Suprapubic skin (tissue), 4 donors: ENCODE data around the gene CNTN4. TPM values are rescaled to one million over a fixed set of nuclear protein-coding genes. Genes with fewer than 3 reads are reported as not detected.

Source experiments
- DNase-seq, 2 donors: peaks; one replicate each; pipeline ENCODE4 v3.0.0-alpha.2; 2019; ENCODE audit warnings: low spot score in 2 of 2
- H3K27ac ChIP-seq: fragments of 200-600 bp; sonication (generic); one replicate; pipeline ENCODE4 v1.5.1; 2019
- H3K27me3 ChIP-seq: fragments of 200-600 bp; sonication (generic); one replicate; pipeline ENCODE4 v1.5.1; 2019
- H3K36me3 ChIP-seq: fragments of 200-600 bp; sonication (generic); one replicate; pipeline ENCODE4 v1.5.1; 2019
- H3K4me1 ChIP-seq: fragments of 200-600 bp; sonication (generic); one replicate; pipeline ENCODE4 v1.5.1; 2019
- H3K4me3 ChIP-seq: fragments of 200-600 bp; sonication (generic); one replicate; pipeline ENCODE4 v1.5.1; 2019; ENCODE audit warnings: mild to moderate bottlenecking
- H3K9me3 ChIP-seq: fragments of 200-600 bp; sonication (generic); one replicate; pipeline ENCODE4 v1.5.1; 2019
- EP300 ChIP-seq: sonication (generic); formaldehyde crosslinking; IDR thresholded peaks from one replicate; pipeline ENCODE4 v1.6.1; 2017; ENCODE audit warnings: antibody characterized with exemption
- POLR2A ChIP-seq, 2 donors: fragments of 450-650 bp; IDR thresholded peaks; one replicate each; pipeline ENCODE4 v1.6.1; 2017; ENCODE audit warnings: antibody characterized with exemption in 2 of 2, mild to moderate bottlenecking in 2 of 2, moderate library complexity in 2 of 2
- POLR2AphosphoS5 ChIP-seq, 3 donors: sonication (generic); formaldehyde crosslinking; IDR thresholded peaks; one replicate each; pipeline ENCODE4 v1.6.1; 2017; ENCODE audit warnings: antibody characterized with exemption in 3 of 3
- WGBS: methylation state at CpG from one replicate; pipeline ENCODE4 v1.1.5; 2018; 5-methylcytosine and 5-hydroxymethylcytosine counted together
- total RNA-seq, 4 donors: library from RNA; depleted of rRNA; stranded (reverse); fragments of >200 nt; gene quantifications; one replicate each; pipeline ENCODE4 v1.1.0, GENCODE V29; 2016
- TF ChIP-seq, protein P1 (sequence below), 2 donors: fragments of 200-600 bp in 1 of 2; fragments of 450-650 bp in 1 of 2; sonication (generic) in 1 of 2; IDR thresholded peaks; one replicate each; pipeline ENCODE4 v1.5.1; 2016 to 2019; ENCODE audit warnings: antibody characterized with exemption in 2 of 2, mild to moderate bottlenecking in 1 of 2, moderate library complexity in 1 of 2

CNTN4 gene
- total RNA-seq, 4 donors from 2014 or later: 0.60 to 8.1 (median 7.5) TPM

- H3K27ac ChIP-seq: no peak overlapping the region
- TF ChIP-seq POLR2AphosphoS5 (IDR thresholded peaks at IDR 0.05) (no peak), EP300 (no peak), POLR2A (IDR thresholded peaks at IDR 0.05) (no peak)
- TF ChIP-seq, protein P1, sequence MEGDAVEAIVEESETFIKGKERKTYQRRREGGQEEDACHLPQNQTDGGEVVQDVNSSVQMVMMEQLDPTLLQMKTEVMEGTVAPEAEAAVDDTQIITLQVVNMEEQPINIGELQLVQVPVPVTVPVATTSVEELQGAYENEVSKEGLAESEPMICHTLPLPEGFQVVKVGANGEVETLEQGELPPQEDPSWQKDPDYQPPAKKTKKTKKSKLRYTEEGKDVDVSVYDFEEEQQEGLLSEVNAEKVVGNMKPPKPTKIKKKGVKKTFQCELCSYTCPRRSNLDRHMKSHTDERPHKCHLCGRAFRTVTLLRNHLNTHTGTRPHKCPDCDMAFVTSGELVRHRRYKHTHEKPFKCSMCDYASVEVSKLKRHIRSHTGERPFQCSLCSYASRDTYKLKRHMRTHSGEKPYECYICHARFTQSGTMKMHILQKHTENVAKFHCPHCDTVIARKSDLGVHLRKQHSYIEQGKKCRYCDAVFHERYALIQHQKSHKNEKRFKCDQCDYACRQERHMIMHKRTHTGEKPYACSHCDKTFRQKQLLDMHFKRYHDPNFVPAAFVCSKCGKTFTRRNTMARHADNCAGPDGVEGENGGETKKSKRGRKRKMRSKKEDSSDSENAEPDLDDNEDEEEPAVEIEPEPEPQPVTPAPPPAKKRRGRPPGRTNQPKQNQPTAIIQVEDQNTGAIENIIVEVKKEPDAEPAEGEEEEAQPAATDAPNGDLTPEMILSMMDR (IDR thresholded peaks at IDR 0.05): no peak
Observed at GRCh38 chr3:2283818-2284217, 185.2 kb downstream of the CNTN4 start.

DNA sequence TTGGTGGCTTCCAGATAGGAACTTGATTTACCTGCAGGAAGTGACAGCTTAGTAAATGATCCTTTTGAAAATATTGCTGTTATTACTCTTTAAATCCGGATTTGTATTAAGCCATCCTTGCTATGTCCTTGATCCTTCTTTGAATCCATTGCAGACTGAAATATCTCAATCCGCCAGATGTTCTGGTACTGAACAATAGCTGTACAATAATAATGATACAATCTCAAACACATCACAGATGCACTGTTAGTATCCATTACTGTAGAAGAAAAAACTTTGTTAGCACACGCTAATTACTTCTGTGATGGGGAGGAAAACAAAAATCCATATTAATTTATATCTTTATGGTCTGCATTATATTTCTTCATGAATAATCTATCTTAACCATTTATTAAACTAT is 202.3 kb downstream of the CNTN4 start:
- no peak overlapping the region for H3K27ac ChIP-seq
- H3K9me3 ChIP-seq: no peaks in the 10 kb centered on the region
- no peak for DNase-seq
- no peak overlapping the region for H3K4me3 ChIP-seq
- TF ChIP-seq EP300 (no peak), POLR2AphosphoS5 (IDR thresholded peaks at IDR 0.05) (no peak), POLR2A (IDR thresholded peaks at IDR 0.05) (no peak)
- TF ChIP-seq, protein P1 (IDR thresholded peaks at IDR 0.05): no peak
- H3K36me3 ChIP-seq: no peaks in the 10 kb centered on the region
- WGBS: 86% methylated on average over 3 of the region's 3 CpGs
- H3K27me3 ChIP-seq: no peaks in the 10 kb centered on the region
- no peaks in the 10 kb centered on the region for H3K4me1 ChIP-seq

More at GRCh38 chr3:2283818-2284217, 185.2 kb downstream of the CNTN4 start:
- Histone ChIP-seq H3K4me1 (no peaks in the 10 kb centered on the region), H3K9me3 (no peaks in the 10 kb centered on the region), H3K4me3 (no peak overlapping the region), H3K27me3 (no peaks in the 10 kb centered on the region), H3K36me3 (no peaks in the 10 kb centered on the region)
- DNase-seq: no peak

GRCh38 chr3:2301361-2301760 is 202.7 kb downstream of the CNTN4 start:
- no peak for TF ChIP-seq POLR2AphosphoS5 (IDR thresholded peaks at IDR 0.05)
- no peak for TF ChIP-seq EP300
- TF ChIP-seq POLR2A (IDR thresholded peaks at IDR 0.05): no peak
- TF ChIP-seq, protein P1 (IDR thresholded peaks at IDR 0.05): no peak
- 38% methylated on average over 1 of the region's 1 CpG for WGBS
- H3K4me1 ChIP-seq: no peaks in the 10 kb centered on the region
- no peak overlapping the region for H3K4me3 ChIP-seq
- no peak for DNase-seq
- no peak overlapping the region for H3K27ac ChIP-seq
- no peaks in the 10 kb centered on the region for H3K9me3 ChIP-seq
- H3K36me3 ChIP-seq: no peaks in the 10 kb centered on the region
- no peaks in the 10 kb centered on the region for H3K27me3 ChIP-seq

- DNase-seq: no peak
Observed at GRCh38 chr3:2303566-2303965, 204.9 kb downstream of the CNTN4 start.

GRCh38 chr3:2311022-2311421 is 212.4 kb downstream of the CNTN4 start:
- no peaks in the 10 kb centered on the region for H3K9me3 ChIP-seq
- no peak overlapping the region for H3K4me3 ChIP-seq
- DNase-seq: no peak
- no peaks in the 10 kb centered on the region for H3K4me1 ChIP-seq
- H3K27me3 ChIP-seq: no peaks in the 10 kb centered on the region
- no peaks in the 10 kb centered on the region for H3K36me3 ChIP-seq
- WGBS: 85% methylated on average over 2 of the region's 2 CpGs
- TF ChIP-seq POLR2AphosphoS5 (IDR thresholded peaks at IDR 0.05): no peak
- TF ChIP-seq, protein P1 (IDR thresholded peaks at IDR 0.05): no peak
- no peak for TF ChIP-seq POLR2A (IDR thresholded peaks at IDR 0.05)
- no peak for TF ChIP-seq EP300
- no peak overlapping the region for H3K27ac ChIP-seq

More at GRCh38 chr3:2303566-2303965, 204.9 kb downstream of the CNTN4 start:
- WGBS: 9% methylated on average over 6 of the region's 6 CpGs
- no peak for TF ChIP-seq EP300
- no peak overlapping the region for H3K4me3 ChIP-seq
- no peaks in the 10 kb centered on the region for H3K36me3 ChIP-seq
- no peaks in the 10 kb centered on the region for H3K27me3 ChIP-seq
- H3K27ac ChIP-seq: no peak overlapping the region
- H3K4me1 ChIP-seq: no peaks in the 10 kb centered on the region
- H3K9me3 ChIP-seq: no peaks in the 10 kb centered on the region

DNA sequence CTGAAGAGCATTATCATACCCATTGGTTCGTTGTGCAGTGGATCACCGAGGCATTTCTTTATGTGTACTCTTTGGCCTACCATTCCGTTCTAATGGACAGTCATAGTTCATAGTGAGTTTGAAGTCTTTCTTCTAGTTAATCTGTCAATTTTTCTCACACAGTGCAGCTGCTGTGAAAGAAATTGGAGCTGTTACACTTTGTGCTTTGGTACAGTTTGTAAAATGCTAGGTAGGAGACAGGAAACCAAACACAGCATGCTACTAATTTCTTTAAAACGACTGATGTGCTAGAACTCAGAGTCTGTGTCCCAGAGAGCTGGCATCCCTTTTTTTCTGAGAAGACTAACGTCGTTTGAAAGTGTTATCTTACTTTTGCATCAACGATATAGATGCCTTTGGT is 218.9 kb downstream of the CNTN4 start:
- Histone ChIP-seq H3K4me3 (no peak overlapping the region), H3K9me3 (no peaks in the 10 kb centered on the region), H3K27ac (no peak overlapping the region), H3K27me3 (no peaks in the 10 kb centered on the region), H3K36me3 (no peaks in the 10 kb centered on the region), H3K4me1 (no peaks in the 10 kb centered on the region)
- DNase-seq: no peak
- TF ChIP-seq EP300 (no peak), POLR2AphosphoS5 (IDR thresholded peaks at IDR 0.05) (no peak), POLR2A (IDR thresholded peaks at IDR 0.05) (no peak)
- TF ChIP-seq, protein P1 (IDR thresholded peaks at IDR 0.05): no peak
- WGBS: 73% methylated on average over 7 of the region's 7 CpGs
